Heart left ventricle (tissue), 13 donors: Measurements from ENCODE around the gene TPD52L2.
A peak's percentile ranks its signal among the peaks of the same experiment; 100 is the strongest.

Experiments
- CTCF ChIP-seq, 12 donors: fragments of 200-600 bp; sonication (generic) in 4 of 12; IDR thresholded peaks; one replicate each; pipeline versions ENCODE4 v1.5.0 to v1.8.0; 2018 to 2022; ENCODE audit warnings: antibody characterized with exemption in 12 of 12, mild to moderate bottlenecking in 5 of 12
- POLR2A ChIP-seq, 2 donors: fragments of 450-650 bp; IDR thresholded peaks; one replicate each; pipeline ENCODE4 v1.6.1; 2017; ENCODE audit warnings: antibody characterized with exemption in 2 of 2, mild to moderate bottlenecking in 2 of 2, moderate library complexity in 2 of 2
- donor health status: ischemic (EF 13 %, LVEDD 7.1; RV severe dilation, severe dysfunction).
- donor health status: DM: no; HTN: yes; CAD: no.
- donor health status: DM: no; HTN: no; CAD: no.
- donor health status: ischemic (EF 25% LVEDD 6.9; RV normal size, moderate dysfunction).
- donor health status: ischemic (EF 25% LVEDD 5.7; RV mildly dilated, moderate dysfunction).
- donor health status: ischemic (EF 35%, LVEDD 5.7; RV mildly dilated, moderate dysfunction).
- donor health status: nonischemic (EF 11% LVEDD 7.7; RV severe dilation, severe dysfunction).
- donor health status: DM: yes; HTN: yes; CAD: no.
- donor health status: PGD.
- donor health status: ischemic (EF 29% LVEDD 5.4; RV normal size, mild dysfunction).
- donor health status: nonischemic (EF 23%, LVEDD 6.1; RV moderate dilation, normal function).

GRCh38 chr20:63864978-63865640 lies at the start of gene TPD52L2:
- TF ChIP-seq POLR2A (IDR thresholded peaks at IDR 0.05): peak; percentile 24 to 89
- TF ChIP-seq CTCF (IDR thresholded peaks at IDR 0.05): peak in 1 of 12 donors; percentile 3
